Adipocyte (in vitro differentiated cells): Measurements from ENCODE around the gene TIGIT.
A peak's percentile ranks its signal among the peaks of the same experiment; 100 is the strongest.

Experiments used
- DNase-seq: peaks from one replicate; pipeline ENCODE4 v3.0.0-alpha.2; 2015; ENCODE audit warnings: low read depth
- H3K27me3 ChIP-seq: replicated peaks from 2 replicates; pipeline ENCODE4 v1.7.0; 2013; ENCODE audit warnings: mild to moderate bottlenecking, low read length, moderate library complexity; ENCODE audit not compliant: control insufficient read depth, insufficient read depth
- H3K36me3 ChIP-seq: 2 replicates; pipeline ENCODE4 v1.7.0; 2013; ENCODE audit warnings: low read length, mild to moderate bottlenecking, moderate library complexity; ENCODE audit not compliant: control insufficient read depth, insufficient read depth, severe bottlenecking
- H3K4me1 ChIP-seq: 2 replicates; pipeline ENCODE4 v1.7.0; 2013; ENCODE audit warnings: mild to moderate bottlenecking, low read length, moderate library complexity; ENCODE audit not compliant: control insufficient read depth, insufficient read depth
- H3K4me3 ChIP-seq: 2 replicates; pipeline ENCODE4 v1.7.0; 2013; ENCODE audit warnings: mild to moderate bottlenecking, low read length, moderate library complexity
- H3K9ac ChIP-seq: 2 replicates; pipeline ENCODE4 v1.7.0; 2013; ENCODE audit warnings: mild to moderate bottlenecking, low read length, moderate library complexity
- H3K9me3 ChIP-seq: 2 replicates; pipeline ENCODE4 v1.7.0; 2013; ENCODE audit warnings: mild to moderate bottlenecking, low read length, moderate library complexity; ENCODE audit not compliant: control insufficient read depth

TIGIT gene

DNA sequence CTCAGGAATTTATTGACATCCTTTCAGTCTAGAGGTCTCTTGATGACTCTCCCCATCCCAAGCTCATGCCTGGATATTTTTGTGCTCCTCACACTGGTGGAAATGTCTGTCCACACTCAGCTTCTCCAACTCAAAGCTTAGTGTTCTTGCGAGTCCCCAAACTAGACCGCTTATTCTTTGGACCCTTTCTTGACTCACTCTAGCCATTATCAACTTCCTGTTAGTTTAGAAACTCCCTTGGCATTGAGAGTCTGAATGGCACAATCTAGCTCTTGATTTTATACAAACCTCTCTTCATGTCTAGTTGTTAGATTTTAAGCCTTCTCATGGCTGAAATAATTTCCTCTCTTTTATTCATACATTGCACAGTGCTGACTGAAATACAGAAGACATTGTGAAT is 19.6 kb downstream of the TIGIT start:
- Histone ChIP-seq H3K27me3 (no peaks in the 10 kb centered on the region), H3K4me3 (no peak overlapping the region), H3K9me3 (no peaks in the 10 kb centered on the region), H3K9ac (no peak overlapping the region), H3K4me1 (no peaks in the 10 kb centered on the region), H3K36me3 (peaks cover 14% of the 10 kb centered on the region)
- no peak for DNase-seq

DNA sequence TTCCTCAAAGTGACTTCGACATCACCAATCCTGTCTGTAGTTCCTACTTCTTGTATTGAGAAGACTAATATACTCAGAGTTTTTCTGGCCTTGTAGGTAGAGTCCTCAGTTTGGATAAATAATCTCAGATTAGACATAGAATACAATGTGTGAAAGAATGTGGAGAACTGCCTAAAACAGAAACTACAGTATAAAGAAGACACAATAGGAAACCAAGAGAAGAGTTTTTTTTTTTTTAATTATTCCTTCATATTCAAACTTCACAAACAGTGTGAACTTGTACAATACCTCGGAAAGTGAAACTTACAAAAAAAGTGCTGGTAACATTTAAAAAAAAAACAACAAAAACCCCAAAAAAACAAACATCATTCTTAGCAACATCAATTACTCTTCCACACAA is 20.5 kb downstream of the TIGIT start:
- Histone ChIP-seq H3K9ac (no peak overlapping the region), H3K36me3 (peaks cover 14% of the 10 kb centered on the region), H3K9me3 (no peaks in the 10 kb centered on the region), H3K4me1 (peaks cover under 1% of the 10 kb centered on the region), H3K4me3 (no peak overlapping the region), H3K27me3 (no peaks in the 10 kb centered on the region)
- DNase-seq: no peak

DNA sequence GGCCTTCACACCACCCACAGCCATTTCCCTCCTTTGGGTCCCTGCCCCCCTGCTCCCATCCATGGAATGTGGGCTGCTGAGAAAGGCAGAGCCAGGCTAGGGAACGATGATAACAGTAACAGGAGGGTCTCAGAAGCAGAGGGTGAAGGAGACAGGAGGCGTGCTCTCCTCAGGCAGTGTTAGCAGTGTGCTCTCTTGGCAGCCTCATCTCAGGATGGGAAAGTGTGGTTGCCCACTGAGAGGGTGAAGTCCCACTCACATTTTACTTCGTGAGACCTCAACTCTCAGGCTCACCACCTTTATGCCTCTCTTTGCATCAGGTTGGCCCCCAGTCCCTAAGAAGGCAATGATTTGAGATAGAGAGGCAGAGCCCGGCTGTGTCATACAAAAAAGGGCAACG is 24.5 kb downstream of the TIGIT start:
- Histone ChIP-seq H3K9ac (no peak overlapping the region), H3K4me1 (peaks cover 4% of the 10 kb centered on the region), H3K9me3 (no peaks in the 10 kb centered on the region), H3K4me3 (no peak overlapping the region), H3K36me3 (peaks cover 23% of the 10 kb centered on the region), H3K27me3 (no peaks in the 10 kb centered on the region)
- no peak for DNase-seq

DNA sequence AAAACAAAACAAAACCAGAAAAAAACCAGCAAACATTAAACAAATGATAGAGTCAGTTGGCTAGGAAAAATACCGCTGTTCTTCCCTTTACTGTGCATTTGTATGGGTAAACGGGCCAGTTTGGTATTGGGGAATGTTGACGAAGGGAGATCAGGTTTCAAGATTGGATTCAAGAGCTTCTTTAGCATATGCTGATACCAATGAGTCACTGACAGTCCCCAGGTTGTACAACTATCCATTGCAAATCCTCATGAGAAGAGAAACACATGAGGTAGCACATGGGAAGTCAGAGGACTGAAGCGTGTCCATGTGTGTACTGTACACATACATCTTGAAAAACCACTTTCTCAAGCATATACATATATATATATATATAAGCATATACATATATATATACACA is 25.6 kb downstream of the TIGIT start:
- no peaks in the 10 kb centered on the region for H3K9me3 ChIP-seq
- H3K4me1 ChIP-seq: peaks cover 4% of the 10 kb centered on the region
- DNase-seq: peak; percentile 35
- H3K9ac ChIP-seq: no peak overlapping the region
- H3K4me3 ChIP-seq: no peak overlapping the region
- no peaks in the 10 kb centered on the region for H3K27me3 ChIP-seq
- peaks cover 26% of the 10 kb centered on the region for H3K36me3 ChIP-seq

DNA sequence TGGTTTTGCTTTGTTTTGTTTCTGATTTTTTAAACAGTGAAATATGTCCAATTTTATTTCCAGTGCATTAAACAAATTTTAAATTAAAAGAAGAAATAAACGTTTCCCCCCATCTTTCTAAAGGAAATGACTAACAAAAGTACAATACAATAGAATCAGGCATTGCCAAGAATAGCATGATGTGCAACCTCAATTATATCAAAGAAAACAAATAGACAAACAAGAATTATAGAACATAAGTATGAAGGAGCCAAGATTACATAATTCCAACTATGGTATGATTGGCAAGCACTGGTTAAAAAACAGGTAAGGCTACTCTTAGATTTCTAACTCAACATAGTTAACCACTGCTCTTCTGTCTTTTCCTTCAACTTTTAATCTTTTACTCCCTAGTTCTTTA is 26.4 kb downstream of the TIGIT start:
- H3K9me3 ChIP-seq: no peaks in the 10 kb centered on the region
- peaks cover 21% of the 10 kb centered on the region for H3K36me3 ChIP-seq
- no peak overlapping the region for H3K4me3 ChIP-seq
- no peak overlapping the region for H3K9ac ChIP-seq
- peaks cover 4% of the 10 kb centered on the region for H3K4me1 ChIP-seq
- no peak for DNase-seq
- no peaks in the 10 kb centered on the region for H3K27me3 ChIP-seq

DNA sequence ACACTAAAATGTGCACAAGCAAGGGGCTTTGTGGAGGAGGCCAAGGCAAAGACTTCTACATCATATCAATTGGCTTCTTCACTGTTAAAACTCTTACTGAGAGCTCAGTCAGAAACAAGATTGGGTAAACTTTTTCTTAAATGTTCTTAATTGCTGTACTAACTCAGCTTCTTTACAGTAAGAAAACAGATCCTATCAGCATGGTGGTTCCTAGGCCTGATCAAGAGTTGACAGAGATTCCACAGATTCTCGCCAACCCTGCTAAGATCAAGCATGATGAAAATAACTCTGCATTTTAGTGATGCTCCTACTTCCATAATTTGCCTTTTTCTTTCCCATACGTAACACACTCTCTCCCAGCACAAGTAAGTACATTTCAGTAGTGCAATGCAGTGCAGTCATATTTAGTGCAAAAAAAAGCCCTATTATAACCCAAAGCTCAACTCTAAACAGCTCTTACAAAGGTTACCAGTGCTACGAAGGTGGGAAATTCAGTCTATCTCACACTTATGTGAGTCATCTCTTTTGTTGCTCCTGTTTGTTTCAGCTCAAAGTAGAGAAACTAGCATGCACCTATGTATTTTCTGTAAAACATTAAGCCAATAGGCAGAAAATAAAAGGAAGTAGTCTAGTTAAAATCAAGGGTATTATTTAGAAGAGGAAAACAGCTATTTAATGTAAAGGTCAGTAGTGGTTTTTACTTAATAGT is 29.9 kb downstream of the TIGIT start:
- Histone ChIP-seq H3K36me3 (peaks cover 13% of the 10 kb centered on the region), H3K4me1 (peaks cover 4% of the 10 kb centered on the region)
- no peak for DNase-seq

DNA sequence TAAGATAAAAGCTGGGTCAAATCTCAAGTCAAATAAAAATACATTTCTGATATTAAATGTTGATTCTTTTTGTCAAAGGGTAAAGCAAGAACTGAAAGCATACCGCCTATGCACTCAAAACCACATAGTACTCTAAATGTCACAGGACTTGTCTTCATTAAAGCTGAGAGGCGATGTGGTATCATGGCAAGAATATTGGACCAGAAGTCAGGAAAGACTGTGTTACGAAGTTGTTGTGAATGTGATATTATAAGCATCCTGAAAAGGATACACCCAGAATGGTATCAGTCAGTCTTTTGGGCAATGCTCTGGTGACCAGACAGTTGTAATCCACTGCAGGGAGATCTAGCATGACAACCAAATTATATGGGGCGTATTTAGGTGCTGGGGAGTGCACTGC is 33.8 kb downstream of the TIGIT start:
- no peak for DNase-seq
- H3K27me3 ChIP-seq: no peaks in the 10 kb centered on the region
- no peaks in the 10 kb centered on the region for H3K4me1 ChIP-seq
- H3K9me3 ChIP-seq: no peaks in the 10 kb centered on the region
- no peak overlapping the region for H3K4me3 ChIP-seq
- peaks cover 23% of the 10 kb centered on the region for H3K36me3 ChIP-seq
- no peak overlapping the region for H3K9ac ChIP-seq

More for the DNA sequence above, 29.9 kb downstream of the TIGIT start:
- Histone ChIP-seq H3K4me3 (no peak overlapping the region), H3K9ac (no peak overlapping the region), H3K9me3 (no peaks in the 10 kb centered on the region), H3K27me3 (no peaks in the 10 kb centered on the region)

DNA sequence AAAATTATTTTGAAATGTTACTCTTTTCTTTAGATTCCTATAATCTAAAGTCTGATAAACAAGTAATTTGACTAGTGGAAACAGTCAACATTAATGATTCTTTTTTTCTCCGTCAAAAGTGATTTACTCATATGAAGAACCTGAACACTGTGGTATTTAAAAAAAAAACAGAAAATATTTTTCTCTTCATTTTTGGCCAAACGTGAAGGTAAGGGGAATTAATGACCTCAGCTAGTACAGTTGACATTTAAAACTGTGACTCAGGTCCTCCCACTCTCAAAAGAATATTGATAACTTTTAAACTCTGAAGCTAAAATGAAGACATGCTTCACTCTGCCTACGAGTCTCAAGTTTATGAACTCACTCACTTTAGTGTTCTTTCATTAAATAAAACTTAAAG is 34.5 kb downstream of the TIGIT start:
- peaks cover 22% of the 10 kb centered on the region for H3K36me3 ChIP-seq
- no peak for DNase-seq
- H3K27me3 ChIP-seq: no peaks in the 10 kb centered on the region

DNA sequence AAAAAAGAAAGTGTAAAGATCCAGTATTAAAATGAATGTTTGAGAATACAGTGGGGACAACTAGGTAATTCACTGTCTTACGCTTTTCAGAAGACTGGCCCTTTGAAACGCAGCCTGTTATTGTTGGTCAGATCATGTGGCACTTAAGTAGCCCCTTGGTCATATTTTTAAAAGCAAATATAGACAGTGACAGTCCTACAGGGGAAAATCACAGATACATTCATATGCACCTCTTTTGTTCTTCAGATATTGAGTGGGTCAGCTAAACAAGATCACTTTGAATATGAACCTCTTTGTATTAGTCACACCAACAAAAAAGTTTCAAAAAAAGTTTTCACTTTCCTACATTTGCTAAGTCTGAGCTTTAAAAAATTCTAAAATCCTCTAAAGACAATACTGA is 36.0 kb downstream of the TIGIT start:
- no peaks in the 10 kb centered on the region for H3K27me3 ChIP-seq
- H3K4me1 ChIP-seq: no peaks in the 10 kb centered on the region
- no peaks in the 10 kb centered on the region for H3K9me3 ChIP-seq
- H3K9ac ChIP-seq: no peak overlapping the region
- H3K36me3 ChIP-seq: peaks cover 19% of the 10 kb centered on the region
- no peak for DNase-seq
- no peak overlapping the region for H3K4me3 ChIP-seq

More for the DNA sequence above, 34.5 kb downstream of the TIGIT start:
- H3K4me1 ChIP-seq: no peaks in the 10 kb centered on the region
- no peak overlapping the region for H3K4me3 ChIP-seq
- no peaks in the 10 kb centered on the region for H3K9me3 ChIP-seq
- H3K9ac ChIP-seq: no peak overlapping the region

DNA sequence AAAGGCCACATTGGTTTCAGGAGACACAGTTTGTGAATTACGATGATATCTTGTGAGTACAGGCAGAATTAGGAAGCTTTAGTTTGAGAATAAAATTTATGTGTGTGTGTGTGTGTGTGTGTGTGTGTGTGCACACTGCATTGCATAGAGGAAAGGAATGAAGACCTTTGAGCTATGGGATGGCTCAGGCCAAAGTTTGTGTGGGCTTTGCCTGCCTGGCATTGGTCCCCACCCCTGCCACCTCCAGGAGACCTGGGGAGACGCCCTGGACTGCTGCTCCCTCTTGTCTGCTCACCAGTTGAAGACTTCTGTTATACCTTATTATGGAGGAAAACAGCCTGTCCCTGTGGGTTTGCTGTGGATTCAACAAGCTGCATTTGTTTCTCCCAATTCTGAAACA is 37.2 kb downstream of the TIGIT start:
- Histone ChIP-seq H3K4me3 (no peak overlapping the region), H3K4me1 (no peaks in the 10 kb centered on the region), H3K27me3 (no peaks in the 10 kb centered on the region), H3K36me3 (peaks cover 19% of the 10 kb centered on the region), H3K9ac (no peak overlapping the region), H3K9me3 (no peaks in the 10 kb centered on the region)
- no peak for DNase-seq

DNA sequence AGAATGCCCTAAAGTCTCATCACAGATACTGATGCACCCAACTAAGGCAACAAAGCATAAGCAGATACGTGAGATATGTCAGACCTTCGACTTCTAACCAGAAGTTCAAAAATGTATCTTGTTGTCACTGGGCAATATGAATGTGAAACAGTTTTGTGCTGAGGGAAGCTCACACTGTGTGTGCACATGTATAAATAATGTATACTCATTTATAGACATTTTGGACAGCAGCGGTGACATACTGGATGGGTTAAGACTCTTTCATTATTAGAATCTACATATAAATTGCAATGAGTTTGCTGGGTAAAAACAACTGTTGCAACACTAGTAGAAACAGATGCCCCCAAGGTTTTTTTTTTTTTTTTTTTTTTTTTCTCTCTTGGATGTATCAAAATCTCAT is 37.9 kb downstream of the TIGIT start:
- Histone ChIP-seq H3K9me3 (no peaks in the 10 kb centered on the region), H3K4me3 (no peak overlapping the region), H3K27me3 (no peaks in the 10 kb centered on the region), H3K36me3 (peaks cover 19% of the 10 kb centered on the region), H3K9ac (no peak overlapping the region), H3K4me1 (no peaks in the 10 kb centered on the region)
- no peak for DNase-seq
